ENCODE data around the gene GRID1. TPM values are rescaled to one million over a fixed set of nuclear protein-coding genes. Genes with fewer than 3 reads are reported as not detected.

The GRID1 gene
- total and polyA plus RNA-seq, 4 donors, result 1.1 to 3.8 TPM; not detected in 2

DNA sequence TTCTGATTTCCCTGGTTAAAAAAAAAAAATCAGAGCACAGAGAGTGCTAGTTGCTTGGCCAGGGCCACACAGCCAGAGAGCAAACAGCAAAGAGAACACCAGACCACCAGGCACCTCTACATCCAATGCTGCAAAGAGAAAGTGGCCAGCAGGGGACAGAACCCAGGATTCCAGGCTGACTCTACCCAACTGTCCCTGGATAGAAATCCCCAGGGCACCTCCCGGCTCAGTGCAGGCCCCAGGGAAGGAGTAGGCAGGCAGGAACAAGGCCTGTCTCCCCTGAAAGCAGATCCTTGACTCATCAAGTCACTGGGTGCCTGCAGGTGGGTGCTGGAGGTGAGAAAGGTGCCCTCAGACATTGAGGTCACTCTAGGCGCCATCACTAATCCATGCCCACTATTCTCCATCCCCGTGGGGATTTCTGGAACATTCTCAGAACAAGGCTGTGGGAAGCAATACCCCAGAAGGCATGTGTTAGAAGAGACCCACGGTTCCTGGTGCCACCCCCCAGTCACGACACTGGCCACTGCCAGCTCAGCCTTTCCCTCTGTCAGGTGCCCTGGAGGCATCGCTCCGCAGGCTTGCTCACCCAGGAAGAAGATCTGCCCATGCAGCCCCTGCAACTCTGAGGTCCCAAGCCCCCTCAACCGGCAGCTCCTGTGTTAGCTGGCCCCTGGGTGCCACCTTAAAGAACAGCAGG, 154.8 kb downstream of the GRID1 start:
- peak in 1 of 2 donors; percentile 13 for DNase-seq
- no peaks in the 10 kb centered on the region for H3K36me3 ChIP-seq (ENCODE audit: control insufficient read depth in 1 of 2, insufficient read depth in 2 of 2, low read length in 1 of 2)
- 80 to 83% methylated on average over 8 of the region's 8 CpGs for WGBS, 2 donors
- intact Hi-C loops (cut with DNase I), result no loop called here
- ATAC-seq (ENCODE audit: low FRiP score), result no peak
- no peaks in the 10 kb centered on the region for H3K4me1 ChIP-seq (ENCODE audit: control insufficient read depth in 1 of 2, insufficient read depth in 2 of 2, low read length in 2 of 2)
- H3K27me3 ChIP-seq (ENCODE audit: control insufficient read depth in 1 of 2, insufficient read depth in 2 of 2, low read length in 1 of 2), result no peaks in the 10 kb centered on the region
- no peaks in the 10 kb centered on the region for H3K9me3 ChIP-seq (ENCODE audit: control insufficient read depth, low read length)
- H3K4me3 ChIP-seq (ENCODE audit: low read length in 2 of 2), result no peak overlapping the region
- no peak overlapping the region for H3K27ac ChIP-seq (ENCODE audit: low read depth in 1 of 2, low read length in 2 of 2)

DNA sequence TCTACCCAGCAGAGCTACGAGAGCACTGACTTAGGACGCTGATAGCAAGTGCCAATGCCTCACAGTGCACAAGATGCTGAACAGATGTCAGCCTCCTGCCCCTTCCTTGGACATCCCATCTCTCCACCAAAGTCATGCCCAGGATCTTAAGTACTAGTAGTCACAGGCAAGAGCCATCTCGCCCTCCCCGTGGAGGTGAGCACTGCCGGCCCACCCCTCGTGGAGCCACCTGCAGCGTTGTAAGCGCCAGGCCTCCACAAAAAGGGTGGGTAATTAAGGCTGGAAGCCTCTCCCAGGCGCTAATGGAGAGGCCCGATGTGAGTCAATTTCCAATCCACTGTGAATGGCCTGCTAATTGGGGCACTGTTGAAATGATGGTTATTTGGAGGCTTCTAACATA, 156.2 kb downstream of the GRID1 start:
- Histone ChIP-seq H3K27ac (ENCODE audit: low read depth in 1 of 2, low read length in 2 of 2) (no peak overlapping the region), H3K4me3 (ENCODE audit: low read length in 2 of 2) (no peak overlapping the region), H3K27me3 (ENCODE audit: control insufficient read depth in 1 of 2, insufficient read depth in 2 of 2, low read length in 1 of 2) (no peaks in the 10 kb centered on the region), H3K9me3 (ENCODE audit: control insufficient read depth, low read length) (no peaks in the 10 kb centered on the region), H3K4me1 (ENCODE audit: control insufficient read depth in 1 of 2, insufficient read depth in 2 of 2, low read length in 2 of 2) (no peaks in the 10 kb centered on the region), H3K36me3 (ENCODE audit: control insufficient read depth in 1 of 2, insufficient read depth in 2 of 2, low read length in 1 of 2) (no peaks in the 10 kb centered on the region)
- whole genome bisulfite sequencing, 2 donors, result 74 to 84% methylated on average over 10 of the region's 10 CpGs
- DNase-seq (peak in 1 of 2 donors; percentile 38), ATAC-seq (ENCODE audit: low FRiP score) (no peak)
- intact Hi-C loops (cut with DNase I), result no loop called here

DNA sequence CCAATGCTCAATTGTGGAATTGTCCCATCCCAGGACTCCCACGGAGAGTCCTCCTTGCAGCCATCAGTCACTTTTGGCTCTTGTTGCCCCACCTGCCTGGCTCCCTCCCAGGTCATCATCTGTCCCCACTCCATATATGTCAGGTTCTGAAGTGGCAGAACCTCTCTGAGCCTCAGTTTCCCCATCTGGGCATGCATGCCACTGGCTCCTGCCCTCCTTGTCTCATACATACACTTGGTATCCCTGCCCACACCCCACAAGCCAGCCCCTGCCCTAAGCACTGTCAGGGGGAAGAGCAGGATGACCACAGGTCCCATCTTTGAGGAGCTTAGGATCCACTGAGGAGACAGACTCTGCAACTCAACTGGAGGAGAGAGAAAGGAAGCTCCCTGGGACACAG, 156.9 kb downstream of the GRID1 start:
- DNase-seq, result peak in 1 of 2 donors; percentile 25
- no peaks in the 10 kb centered on the region for H3K9me3 ChIP-seq (ENCODE audit: control insufficient read depth, low read length)
- no peaks in the 10 kb centered on the region for H3K36me3 ChIP-seq (ENCODE audit: control insufficient read depth in 1 of 2, insufficient read depth in 2 of 2, low read length in 1 of 2)
- WGBS, 2 donors, result 70 to 86% methylated on average over 1 of the region's 1 CpG
- H3K4me1 ChIP-seq (ENCODE audit: control insufficient read depth in 1 of 2, insufficient read depth in 2 of 2, low read length in 2 of 2), result no peaks in the 10 kb centered on the region
- H3K4me3 ChIP-seq (ENCODE audit: low read length in 2 of 2), result no peak overlapping the region
- intact Hi-C loops (cut with DNase I), result no loop called here
- H3K27ac ChIP-seq (ENCODE audit: low read depth in 1 of 2, low read length in 2 of 2), result no peak overlapping the region
- H3K27me3 ChIP-seq (ENCODE audit: control insufficient read depth in 1 of 2, insufficient read depth in 2 of 2, low read length in 1 of 2), result no peaks in the 10 kb centered on the region
- ATAC-seq (ENCODE audit: low FRiP score), result no peak

DNA sequence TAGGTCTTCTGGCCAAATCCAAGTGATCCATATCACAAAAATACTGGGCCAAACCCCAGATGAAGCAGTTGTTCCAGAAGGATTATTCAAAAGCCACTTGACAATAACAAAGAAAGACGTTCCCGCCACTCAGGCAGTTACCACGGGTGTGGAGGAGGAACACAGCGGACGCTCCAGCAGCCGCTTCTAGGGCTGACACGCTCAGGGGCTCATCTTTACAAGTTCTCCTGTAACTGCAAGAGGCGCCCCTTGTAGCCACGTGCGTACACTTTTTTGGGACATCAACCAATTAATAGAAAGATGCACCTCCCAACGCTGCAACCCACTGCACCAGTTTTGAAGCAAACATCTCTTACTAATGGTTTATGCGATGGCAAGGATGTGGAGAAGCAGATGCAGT, 159.4 kb downstream of the GRID1 start:
- intact Hi-C loops (cut with DNase I), result no loop called here
- peak in 1 of 2 donors; percentile 25 for DNase-seq
- no peak for ATAC-seq (ENCODE audit: low FRiP score)
- Histone ChIP-seq H3K27me3 (ENCODE audit: control insufficient read depth in 1 of 2, insufficient read depth in 2 of 2, low read length in 1 of 2) (no peaks in the 10 kb centered on the region), H3K27ac (ENCODE audit: low read depth in 1 of 2, low read length in 2 of 2) (no peak overlapping the region), H3K4me3 (ENCODE audit: low read length in 2 of 2) (no peak overlapping the region), H3K9me3 (ENCODE audit: control insufficient read depth, low read length) (no peaks in the 10 kb centered on the region), H3K36me3 (ENCODE audit: control insufficient read depth in 1 of 2, insufficient read depth in 2 of 2, low read length in 1 of 2) (no peaks in the 10 kb centered on the region), H3K4me1 (ENCODE audit: control insufficient read depth in 1 of 2, insufficient read depth in 2 of 2, low read length in 2 of 2) (no peaks in the 10 kb centered on the region)
- 86 to 90% methylated on average over 12 of the region's 12 CpGs for WGBS, 2 donors

DNA sequence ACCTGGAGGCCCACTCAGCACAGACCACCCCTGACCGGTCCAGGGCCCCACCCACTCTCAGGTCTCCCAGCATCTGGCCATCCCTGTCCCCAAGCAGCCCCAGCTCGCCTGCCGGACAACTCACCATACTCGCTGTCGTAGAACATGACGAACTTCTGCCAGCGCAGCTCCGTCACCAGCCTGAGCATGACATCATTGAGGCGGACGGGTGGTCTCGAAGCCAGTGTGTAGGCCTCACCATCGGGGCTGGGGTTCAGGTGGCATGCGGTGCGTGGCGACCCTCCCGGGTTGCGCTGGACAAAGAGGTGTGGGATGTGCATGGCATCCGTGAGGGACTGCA, 160.4 kb downstream of the GRID1 start:
- Histone ChIP-seq H3K27me3 (ENCODE audit: control insufficient read depth in 1 of 2, insufficient read depth in 2 of 2, low read length in 1 of 2) (no peaks in the 10 kb centered on the region), H3K9me3 (ENCODE audit: control insufficient read depth, low read length) (no peaks in the 10 kb centered on the region), H3K36me3 (ENCODE audit: control insufficient read depth in 1 of 2, insufficient read depth in 2 of 2, low read length in 1 of 2) (no peaks in the 10 kb centered on the region), H3K27ac (ENCODE audit: low read depth in 1 of 2, low read length in 2 of 2) (no peak overlapping the region), H3K4me1 (ENCODE audit: control insufficient read depth in 1 of 2, insufficient read depth in 2 of 2, low read length in 2 of 2) (no peaks in the 10 kb centered on the region), H3K4me3 (ENCODE audit: low read length in 2 of 2) (no peak overlapping the region)
- intact Hi-C loops (cut with DNase I), result no loop called here
- WGBS, 2 donors, result 95% methylated on average over 18 of the region's 18 CpGs
- DNase-seq, result peak in 1 of 2 donors; percentile 50
- no peak for ATAC-seq (ENCODE audit: low FRiP score)

DNA sequence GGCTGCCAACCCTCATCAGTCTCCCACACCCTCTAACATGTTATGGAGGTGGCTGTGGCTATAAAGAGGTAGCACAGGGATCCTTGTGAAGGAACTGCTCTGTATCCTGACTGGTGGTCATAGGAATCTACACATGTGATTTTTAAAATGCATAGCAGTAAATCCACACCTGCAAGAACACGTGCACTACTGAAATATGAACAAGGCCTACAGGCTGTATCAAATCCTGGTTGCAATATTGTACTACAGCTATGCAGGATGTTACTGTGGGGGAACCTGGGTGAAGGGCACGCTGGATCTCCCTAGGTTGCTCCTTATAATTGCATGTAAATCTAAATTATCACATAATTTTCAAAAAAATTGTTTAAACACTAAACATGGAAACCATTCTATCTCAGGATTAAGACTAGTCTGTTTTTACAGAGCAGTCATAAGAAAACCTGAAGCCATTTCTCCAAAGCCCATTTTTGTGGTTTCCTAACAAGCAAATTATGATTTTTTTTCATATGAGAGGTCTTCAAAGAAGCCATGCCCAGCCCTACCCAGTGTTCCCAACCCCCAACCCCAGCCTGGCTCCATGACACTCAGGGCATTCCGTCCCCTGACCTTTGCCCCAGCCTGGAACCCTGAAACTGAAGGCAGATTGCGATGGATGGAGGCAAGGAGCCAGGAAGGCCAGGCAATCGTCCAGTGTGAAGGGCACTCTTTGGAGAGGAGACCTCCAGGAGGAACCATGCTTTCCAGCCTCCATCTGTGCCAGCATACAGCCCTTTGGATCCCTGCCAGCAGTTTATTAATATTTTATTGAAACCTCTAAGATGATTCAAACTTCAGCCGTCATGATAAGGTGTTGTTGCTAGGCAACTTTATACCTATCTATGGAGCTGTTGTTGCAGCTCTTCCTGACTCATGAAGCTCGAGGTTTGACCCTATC, 161.0 kb downstream of the GRID1 start:
- H3K36me3 ChIP-seq (ENCODE audit: control insufficient read depth in 1 of 2, insufficient read depth in 2 of 2, low read length in 1 of 2), result no peaks in the 10 kb centered on the region
- no peak overlapping the region for H3K4me3 ChIP-seq (ENCODE audit: low read length in 2 of 2)
- ATAC-seq (ENCODE audit: low FRiP score) (no peak), DNase-seq (peak in 1 of 2 donors; percentile 38)
- intact Hi-C loops (cut with DNase I), result no loop called here
- H3K9me3 ChIP-seq (ENCODE audit: control insufficient read depth, low read length), result no peaks in the 10 kb centered on the region
- H3K27me3 ChIP-seq (ENCODE audit: control insufficient read depth in 1 of 2, insufficient read depth in 2 of 2, low read length in 1 of 2), result no peaks in the 10 kb centered on the region
- H3K27ac ChIP-seq (ENCODE audit: low read depth in 1 of 2, low read length in 2 of 2), result no peak overlapping the region
- 76 to 78% methylated on average over 7 of the region's 7 CpGs for WGBS, 2 donors
- no peaks in the 10 kb centered on the region for H3K4me1 ChIP-seq (ENCODE audit: control insufficient read depth in 1 of 2, insufficient read depth in 2 of 2, low read length in 2 of 2)

DNA sequence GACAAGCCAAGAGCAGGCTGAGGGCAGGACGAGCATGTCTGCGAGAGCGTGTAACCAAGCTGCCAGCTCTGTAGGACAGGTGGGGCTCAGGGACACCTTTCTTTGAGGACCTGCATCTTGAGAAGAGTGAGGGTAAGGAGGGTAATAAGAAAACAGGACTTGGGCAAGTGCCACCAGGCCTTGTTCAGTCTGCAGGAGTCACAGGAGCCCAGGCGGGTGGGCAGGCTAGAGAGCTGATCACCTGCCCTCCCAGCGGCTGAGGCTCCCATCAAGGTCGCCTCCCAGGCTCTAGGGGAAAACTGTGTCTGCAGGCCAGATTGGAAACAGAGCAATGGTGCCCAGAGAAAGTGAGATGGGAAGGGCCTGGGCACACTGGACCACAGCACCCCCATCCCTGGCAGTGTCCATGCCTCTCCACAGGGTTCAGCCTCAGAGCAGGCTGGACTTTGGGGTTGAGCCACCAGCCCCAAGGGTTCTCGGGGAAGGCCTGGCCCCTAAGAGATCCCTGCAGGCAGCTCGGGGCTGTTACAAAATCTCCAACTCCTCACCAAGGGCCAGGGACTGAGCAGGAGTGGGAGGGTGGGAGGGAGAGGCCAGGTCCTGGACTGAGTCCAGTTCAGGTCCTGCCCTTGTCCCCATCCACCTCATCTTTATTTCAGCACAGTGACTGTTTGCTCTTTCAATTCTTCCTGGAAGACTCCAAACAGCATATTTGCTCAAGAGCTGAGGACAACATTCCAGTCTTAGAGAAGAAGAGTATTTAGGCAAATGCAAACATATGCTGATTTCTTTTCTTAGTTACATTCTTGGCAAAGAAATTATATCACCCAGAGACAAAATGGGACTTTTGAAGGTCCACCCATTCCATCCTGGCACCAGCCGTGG, 161.9 kb downstream of the GRID1 start:
- Histone ChIP-seq H3K27me3 (ENCODE audit: control insufficient read depth in 1 of 2, insufficient read depth in 2 of 2, low read length in 1 of 2) (no peaks in the 10 kb centered on the region), H3K27ac (ENCODE audit: low read depth in 1 of 2, low read length in 2 of 2) (no peak overlapping the region), H3K9me3 (ENCODE audit: control insufficient read depth, low read length) (no peaks in the 10 kb centered on the region), H3K4me1 (ENCODE audit: control insufficient read depth in 1 of 2, insufficient read depth in 2 of 2, low read length in 2 of 2) (no peaks in the 10 kb centered on the region), H3K4me3 (ENCODE audit: low read length in 2 of 2) (no peak overlapping the region), H3K36me3 (ENCODE audit: control insufficient read depth in 1 of 2, insufficient read depth in 2 of 2, low read length in 1 of 2) (no peaks in the 10 kb centered on the region)
- WGBS, 2 donors, result 88 to 92% methylated on average over 8 to 9 of the region's 9 CpGs
- intact Hi-C loops (cut with DNase I), result no loop called here
- ATAC-seq (ENCODE audit: low FRiP score), result no peak
- DNase-seq, result peak in 1 of 2 donors; percentile 43

DNA sequence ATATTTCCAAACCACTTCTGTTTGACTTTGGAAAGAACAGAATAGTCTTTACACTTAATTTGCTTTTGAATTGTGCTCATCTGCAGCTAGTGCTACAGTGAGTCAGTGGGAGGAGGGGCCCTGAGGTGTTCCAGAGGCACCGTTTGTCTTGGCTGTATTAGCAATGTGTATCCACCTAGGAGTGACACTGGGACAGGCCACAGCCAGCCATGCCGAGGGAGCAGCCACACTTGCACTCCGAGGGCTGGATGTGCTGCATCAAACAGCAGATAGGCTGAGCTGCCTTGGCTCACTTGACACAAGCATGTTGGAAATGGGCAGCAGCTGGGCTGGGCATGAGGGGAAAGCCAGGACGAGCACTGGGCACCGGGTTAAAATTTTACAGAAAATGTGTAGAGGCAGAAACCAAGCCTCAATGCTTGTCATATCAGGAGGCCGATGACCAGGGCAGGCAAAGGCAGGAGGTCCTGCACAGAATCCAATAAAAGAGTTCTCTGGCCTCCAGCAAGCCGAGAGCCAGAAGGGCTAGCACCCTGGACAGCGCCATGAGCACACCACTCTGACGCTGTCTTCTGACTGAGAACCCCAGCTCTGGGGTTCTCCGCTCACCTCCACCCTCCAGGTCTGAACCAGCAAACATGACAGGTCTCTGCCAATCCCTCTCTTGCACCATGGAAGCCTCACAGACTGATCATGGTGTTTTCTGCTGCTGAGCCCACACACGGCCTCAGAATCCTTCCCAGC, 163.3 kb downstream of the GRID1 start:
- Histone ChIP-seq H3K27ac (ENCODE audit: low read depth in 1 of 2, low read length in 2 of 2) (no peak overlapping the region), H3K4me3 (ENCODE audit: low read length in 2 of 2) (no peak overlapping the region), H3K9me3 (ENCODE audit: control insufficient read depth, low read length) (no peaks in the 10 kb centered on the region), H3K27me3 (ENCODE audit: control insufficient read depth in 1 of 2, insufficient read depth in 2 of 2, low read length in 1 of 2) (no peaks in the 10 kb centered on the region), H3K4me1 (ENCODE audit: control insufficient read depth in 1 of 2, insufficient read depth in 2 of 2, low read length in 2 of 2) (no peaks in the 10 kb centered on the region), H3K36me3 (ENCODE audit: control insufficient read depth in 1 of 2, insufficient read depth in 2 of 2, low read length in 1 of 2) (no peaks in the 10 kb centered on the region)
- DNase-seq (peak in 1 of 2 donors; percentile 68), ATAC-seq (ENCODE audit: low FRiP score) (no peak)
- WGBS, 2 donors, result 43 to 49% methylated on average over 11 of the region's 11 CpGs
- intact Hi-C loops (cut with DNase I), result no loop called here
